SK-N-SH (cell line): Measurements from ENCODE around the gene PLA2G6. TPM values are rescaled to one million over a fixed set of nuclear protein-coding genes. Genes with fewer than 3 reads are reported as not detected.
"Not testable (repeated sequence)": the region's sequence is repeated elsewhere in the genome, so short reads cannot be mapped to it uniquely, and the experiment has no call there.

Source experiments
- CTCF ChIA-PET: fragments of 300-600, 350-600 bp; formaldehyde crosslinking; extraction: SDS; loops from one replicate; lab custom pipeline; 2021; lab: Yijun Ruan, JAX
- POLR2A ChIA-PET: fragments of 350-600 bp; sonication (Branson Sonifier 250); formaldehyde crosslinking; extraction: SDS; loops from one replicate; lab custom pipeline; 2020; ENCODE audit warnings: antibody characterized with exemption, inconsistent platforms; lab: Yijun Ruan, JAX
- DNase-seq: peaks from one replicate; pipeline ENCODE4 v3.0.0; 2012
- H2AFZ ChIP-seq: fragments of 200-600 bp; sonication (generic); 2 replicates; pipeline ENCODE4 v1.8.1; 2016; ENCODE audit warnings: antibody characterized with exemption, mild to moderate bottlenecking, low read depth
- H3F3A ChIP-seq: fragments of 200-600 bp; sonication (generic); replicated peaks from 2 replicates; pipeline ENCODE3; 2016; ENCODE audit warnings: antibody characterized with exemption, mild to moderate bottlenecking; ENCODE audit not compliant: insufficient read depth
- H3K27ac ChIP-seq, 2 experiments: fragments of 200-500 bp in 1 of 2; fragments of 200-600 bp in 1 of 2; sonication (Bioruptor generic) in 1 of 2; sonication (generic), shearing (Covaris generic) in 1 of 2; 2 replicates each; pipeline versions ENCODE4 v1.5.1 to v1.6.1; 2014 to 2016; ENCODE audit warnings: low read depth in 2 of 2, inconsistent platforms in 1 of 2, low read length in 1 of 2, mild to moderate bottlenecking in 1 of 2, mixed read lengths in 1 of 2
- H3K27me3 ChIP-seq: fragments of 200-600 bp; sonication (generic), shearing (Covaris generic); 2 replicates; pipeline ENCODE4 v1.6.1; 2016; ENCODE audit warnings: mixed run types; ENCODE audit not compliant: insufficient read depth
- H3K36me3 ChIP-seq, 2 experiments: fragments of 200-500 bp in 1 of 2; fragments of 200-600 bp in 1 of 2; sonication (Bioruptor generic) in 1 of 2; sonication (generic) in 1 of 2; replicated peaks in 1 of 2; 2 replicates each; pipeline versions ENCODE3 to v1.5.1; 2014 to 2016; ENCODE audit warnings: low read length in 1 of 2, mild to moderate bottlenecking in 1 of 2; ENCODE audit not compliant: insufficient read depth in 2 of 2, control insufficient read depth in 1 of 2
- H3K4me1 ChIP-seq, 2 experiments: fragments of 200-500 bp in 1 of 2; fragments of 200-600 bp in 1 of 2; sonication (Bioruptor generic) in 1 of 2; sonication (generic), shearing (Covaris generic) in 1 of 2; 2 replicates each; pipeline versions ENCODE4 v1.5.1 to v1.6.1; 2014 to 2016; ENCODE audit warnings: low read depth in 1 of 2, low read length in 1 of 2, mixed run types in 1 of 2; ENCODE audit not compliant: insufficient read depth in 2 of 2, control insufficient read depth in 1 of 2
- H3K4me2 ChIP-seq: fragments of 200-600 bp; sonication (generic), shearing (Covaris generic); 2 replicates; pipeline ENCODE4 v1.6.1; 2017; ENCODE audit warnings: mixed run types
- H3K4me3 ChIP-seq, 2 experiments: fragments of 200-500 bp in 1 of 2; fragments of 200-600 bp in 1 of 2; sonication (Bioruptor generic) in 1 of 2; sonication (generic), shearing (Covaris generic) in 1 of 2; 2 replicates each; pipeline versions ENCODE4 v1.5.1 to v1.8.1; 2014 to 2016; ENCODE audit warnings: low read depth in 2 of 2, inconsistent platforms in 1 of 2, low read length in 1 of 2, mild to moderate bottlenecking in 1 of 2, mixed read lengths in 1 of 2, moderate library complexity in 1 of 2
- H3K79me2 ChIP-seq: fragments of 200-600 bp; sonication (generic); 2 replicates; pipeline ENCODE4 v1.8.1; 2017; ENCODE audit warnings: mild to moderate bottlenecking; ENCODE audit not compliant: insufficient read depth
- H3K9ac ChIP-seq: fragments of 200-600 bp; sonication (generic); 2 replicates; pipeline ENCODE4 v1.6.1; 2017; ENCODE audit warnings: mixed run types
- H3K9me2 ChIP-seq: fragments of 200-600 bp; sonication (generic); 2 replicates; pipeline ENCODE4 v1.6.1; 2017; ENCODE audit warnings: mixed run types
- H3K9me3 ChIP-seq: fragments of 200-600 bp; sonication (generic); 2 replicates; pipeline ENCODE4 v1.6.1; 2017; ENCODE audit warnings: mixed run types, mild to moderate bottlenecking, moderate library complexity
- H4K20me1 ChIP-seq: fragments of 200-600 bp; sonication (generic); 2 replicates; pipeline ENCODE4 v1.6.1; 2017; ENCODE audit warnings: mild to moderate bottlenecking, mixed run types; ENCODE audit not compliant: insufficient read depth
- ELF1 ChIP-seq: IDR thresholded peaks from 2 replicates; pipeline ENCODE4 v1.4.0; 2012
- EP300 ChIP-seq, 2 experiments: IDR thresholded peaks; 2 replicates each; pipeline versions ENCODE4 v1.4.0 to v1.6.1; 2012; ENCODE audit warnings: borderline replicate concordance in 1 of 2, low read depth in 1 of 2, low read length in 1 of 2
- FOXM1 ChIP-seq: IDR thresholded peaks from 2 replicates; pipeline ENCODE4 v1.4.0; 2012; ENCODE audit warnings: low read depth, mild to moderate bottlenecking
- IRF3 ChIP-seq: fragments of 150-350 bp; IDR thresholded peaks from 2 replicates; pipeline ENCODE4 v1.6.1; 2016; ENCODE audit warnings: mild to moderate bottlenecking, low read depth, low read length
- MEF2A ChIP-seq: IDR thresholded peaks from 2 replicates; pipeline ENCODE4 v1.4.0; 2012; ENCODE audit warnings: low read depth, borderline replicate concordance
- PBX3 ChIP-seq: IDR thresholded peaks from 2 replicates; pipeline ENCODE4; 2012
- RFX5 ChIP-seq: IDR thresholded peaks from 2 replicates; pipeline ENCODE4 v1.6.1; 2012; ENCODE audit warnings: mild to moderate bottlenecking, improper control_type of control experiment, low read length
- SIN3A ChIP-seq: IDR thresholded peaks from 2 replicates; pipeline ENCODE4 v1.6.1; 2012; ENCODE audit warnings: low read depth, mild to moderate bottlenecking, low read length, moderate library complexity, borderline replicate concordance
- SMC3 ChIP-seq: IDR thresholded peaks from 2 replicates; pipeline ENCODE4 v1.6.1; 2012; ENCODE audit warnings: low read depth, low read length, improper control_type of control experiment
- TAF1 ChIP-seq: IDR thresholded peaks from 2 replicates; pipeline ENCODE4 v1.6.1; 2012; ENCODE audit warnings: low read depth, mild to moderate bottlenecking, low read length, moderate library complexity, borderline replicate concordance
- USF1 ChIP-seq: IDR thresholded peaks from 2 replicates; pipeline ENCODE4 v1.4.0; 2012; ENCODE audit warnings: low read depth, borderline replicate concordance
- WGBS: methylation state at CpG from one replicate; pipeline ENCODE4 v1.1.6; 2017; ENCODE audit warnings: low lambda C conversion rate; 5-methylcytosine and 5-hydroxymethylcytosine counted together
- polyA plus RNA-seq, 3 experiments: library from polyadenylated mRNA; depleted of rRNA; stranded (reverse); fragments of >200 nt; gene quantifications; 2 replicates each; pipeline ENCODE4 v1.2.3, GENCODE V29; 2012
- TF ChIP-seq, protein P1 (sequence below): fragments of 150-350 bp; IDR thresholded peaks from 2 replicates; pipeline ENCODE4 v1.6.1; 2017; ENCODE audit warnings: antibody characterized with exemption, low read length, low read depth, borderline replicate concordance

The PLA2G6 gene
- polyA plus RNA-seq, 1 of the 3 experiments (the other 2 are of a cell fraction) = 10.5 TPM

DNA sequence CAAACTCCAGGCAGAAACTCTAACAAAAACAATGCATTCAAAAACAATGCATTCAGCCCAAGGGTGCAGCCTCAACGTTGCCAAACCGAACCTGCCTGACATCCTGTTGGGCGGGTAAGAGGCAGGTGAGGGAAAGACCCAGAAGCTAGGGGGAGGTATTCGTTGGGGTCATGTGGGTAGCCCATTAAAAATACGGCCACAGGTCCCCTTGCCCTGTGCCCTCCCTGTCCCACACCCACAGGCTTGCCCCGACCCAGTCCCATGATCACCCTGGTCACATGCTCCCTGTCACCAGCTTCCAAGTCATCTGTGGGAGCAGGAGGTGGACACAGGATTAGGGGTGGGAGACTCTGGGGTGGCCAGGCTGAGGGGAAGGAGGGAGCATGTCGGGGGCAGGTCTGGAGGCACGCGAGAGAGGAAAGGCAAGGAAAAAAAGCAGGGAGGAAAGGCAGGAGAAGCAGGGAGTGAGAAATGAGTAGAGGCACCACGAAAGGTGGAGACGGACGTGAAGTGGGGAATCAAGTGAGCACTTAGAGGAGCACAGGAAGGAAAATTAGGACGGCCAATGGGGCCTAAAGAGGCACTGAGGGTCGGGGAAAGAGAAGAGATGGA is 683 bp downstream of the PLA2G6 start:
- Histone ChIP-seq H2AFZ (peak overlapping the region; percentile 68), H3K4me1 (peaks cover 0 to 8% of the 10 kb centered on the region in 2 experiments; a peak in 2 of 4 replicates), H3K27me3 (no peaks in the 10 kb centered on the region), H3K4me2 (peak overlapping the region; percentile 83), H4K20me1 (no peaks in the 10 kb centered on the region), H3K27ac (peak overlapping the region; percentile 57 to 81), H3K4me3 (peak overlapping the region; percentile 63 to 64), H3K9me3 (no peaks in the 10 kb centered on the region), H3K9me2 (no peaks in the 10 kb centered on the region), H3K9ac (peak overlapping the region; percentile 77), H3K36me3 (no peaks in the 10 kb centered on the region), H3F3A (no peaks in the 10 kb centered on the region), H3K79me2 (no peaks in the 10 kb centered on the region)
- TF ChIP-seq, protein P1, sequence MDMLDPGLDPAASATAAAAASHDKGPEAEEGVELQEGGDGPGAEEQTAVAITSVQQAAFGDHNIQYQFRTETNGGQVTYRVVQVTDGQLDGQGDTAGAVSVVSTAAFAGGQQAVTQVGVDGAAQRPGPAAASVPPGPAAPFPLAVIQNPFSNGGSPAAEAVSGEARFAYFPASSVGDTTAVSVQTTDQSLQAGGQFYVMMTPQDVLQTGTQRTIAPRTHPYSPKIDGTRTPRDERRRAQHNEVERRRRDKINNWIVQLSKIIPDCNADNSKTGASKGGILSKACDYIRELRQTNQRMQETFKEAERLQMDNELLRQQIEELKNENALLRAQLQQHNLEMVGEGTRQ = no peak
- TF ChIP-seq FOXM1 = no peak
- no peak for TF ChIP-seq IRF3
- TF ChIP-seq MEF2A = no peak
- TF ChIP-seq USF1 = no peak
- no peak for TF ChIP-seq EP300 (IDR thresholded peaks at IDR 0.05; ENCODE audit: borderline replicate concordance in 1 of 2, low read depth in 1 of 2, low read length in 1 of 2)
- TF ChIP-seq RFX5 = no peak
- no peak for TF ChIP-seq TAF1
- TF ChIP-seq PBX3 = no peak
- no peak for TF ChIP-seq SMC3
- TF ChIP-seq ELF1 = no peak
- TF ChIP-seq SIN3A = no peak
- DNase-seq = no peak
- CTCF ChIA-PET = interaction anchor here (1.3 kb wide), 1 partner anchor 129 kb away, joined by 3 read pairs; no protein-coding TSS in a partner anchor
- WGBS = 21% methylated on average over 12 of the region's 14 CpGs
- POLR2A ChIA-PET = no interaction called here

DNA sequence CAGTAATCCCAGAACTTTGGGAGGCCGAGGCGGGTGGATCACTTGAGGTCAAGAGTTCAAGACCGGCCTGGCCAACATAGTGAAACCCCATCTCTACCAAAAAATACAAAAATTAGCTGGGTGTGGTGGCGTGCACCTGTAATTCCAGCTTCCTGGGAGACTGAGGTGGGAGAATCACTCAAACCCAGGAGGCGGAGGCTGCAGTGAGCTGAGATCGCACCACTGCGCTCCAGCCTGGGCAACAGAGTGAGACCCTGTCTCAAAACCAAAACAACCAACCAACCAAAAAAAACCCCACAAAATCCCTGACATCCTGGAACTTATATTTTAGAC is 3.1 kb downstream of the PLA2G6 start:
- H3K36me3 ChIP-seq, H3K9me3 ChIP-seq, H3K9ac ChIP-seq, H4K20me1 ChIP-seq, H3K9me2 ChIP-seq, H3K4me1 ChIP-seq, DNase-seq, H2AFZ ChIP-seq, POLR2A ChIA-PET, H3K79me2 ChIP-seq, H3F3A ChIP-seq, H3K27me3 ChIP-seq, H3K4me3 ChIP-seq: not testable (repeated sequence)
- 95% methylated on average over 6 of the region's 7 CpGs for WGBS
- peak overlapping the region; percentile 12; the same call in 1 of the 2 replicates for H3K4me2 ChIP-seq
- CTCF ChIA-PET = interaction anchor here (0.8 to 1.3 kb wide), 2 partner anchors 11 to 65 kb away, joined by 3 to 4 read pairs; no protein-coding TSS in a partner anchor
- H3K27ac ChIP-seq = peak overlapping the region in 1 of 2 experiments; percentile 39; a peak in 1 of 4 replicates
